Bronchial epithelial cell (primary cell): ENCODE results near the gene PIEZO1. TPM values are rescaled to one million over a fixed set of nuclear protein-coding genes. Genes with fewer than 3 reads are reported as not detected.
"Not testable (repeated sequence)": the region's sequence is repeated elsewhere in the genome, so short reads cannot be mapped to it uniquely, and the experiment has no call there.

ENCODE experiments used
- DNase-seq: peaks from one replicate; pipeline ENCODE4 v3.0.0-alpha.2; 2010; ENCODE audit warnings: low read depth
- FAIRE-seq: peaks from 2 replicates; lab custom pipeline; 2011; peaks lifted over from hg19 to GRCh38; lab: Jason Lieb, UNC
- H3K27me3 ChIP-seq: 2 replicates; pipeline ENCODE4 v1.5.1; 2011; ENCODE audit warnings: low read length; ENCODE audit not compliant: control insufficient read depth, insufficient read depth
- H3K36me3 ChIP-seq: 2 replicates; pipeline ENCODE4 v1.5.1; 2011; ENCODE audit warnings: low read length; ENCODE audit not compliant: control insufficient read depth, insufficient read depth
- H3K4me3 ChIP-seq: 2 replicates; pipeline ENCODE4 v1.5.1; 2011; ENCODE audit warnings: mild to moderate bottlenecking, low read depth, low read length, control low read depth
- CTCF ChIP-seq: IDR thresholded peaks from 2 replicates; pipeline ENCODE4 v1.5.1; 2011; ENCODE audit warnings: mild to moderate bottlenecking, moderate library complexity, low read length, control low read depth, inconsistent platforms; ENCODE audit not compliant: insufficient read depth, severe bottlenecking
- total RNA-seq: library from RNA; depleted of rRNA; stranded (reverse); fragments of >200 nt; gene quantifications from 2 replicates; pipeline ENCODE4 v1.2.1, GENCODE V29; 2014

The PIEZO1 gene
- total RNA-seq, 1 donor from 2014 or later, result 98.2 TPM

- H3K27me3 ChIP-seq, result no peaks in the 10 kb centered on the region
- H3K4me3 ChIP-seq, result no peak overlapping the region
- peaks cover 9% of the 10 kb centered on the region for H3K36me3 ChIP-seq
- DNase-seq, result no peak
- no peak for FAIRE-seq
- TF ChIP-seq CTCF, result no peak
Observed at GRCh38 chr16:88774544-88775393, 10.3 kb downstream of the PIEZO1 start.

- Histone ChIP-seq H3K36me3 (peaks cover 10% of the 10 kb centered on the region), H3K27me3 (no peaks in the 10 kb centered on the region), H3K4me3 (no peak overlapping the region)
- FAIRE-seq, result no peak
- peak; percentile 23 for DNase-seq
- TF ChIP-seq CTCF, result no peak
Observed at GRCh38 chr16:88773812-88774291, 11.2 kb downstream of the PIEZO1 start.

GRCh38 chr16:88772871-88773811 is 11.9 kb downstream of the PIEZO1 start:
- Histone ChIP-seq H3K4me3 (no peak overlapping the region), H3K36me3 (peaks cover 10% of the 10 kb centered on the region), H3K27me3 (no peaks in the 10 kb centered on the region)
- DNase-seq, result no peak
- FAIRE-seq, result no peak
- TF ChIP-seq CTCF, result no peak

- DNase-seq, FAIRE-seq, H3K4me3 ChIP-seq, H3K27me3 ChIP-seq, H3K36me3 ChIP-seq: not testable (repeated sequence)
Observed at GRCh38 chr16:88771781-88772180, 13.2 kb downstream of the PIEZO1 start.

GRCh38 chr16:88771294-88771772 is 13.7 kb downstream of the PIEZO1 start:
- H3K36me3 ChIP-seq, result peaks cover 3% of the 10 kb centered on the region
- no peak for TF ChIP-seq CTCF
- DNase-seq, result no peak
- H3K4me3 ChIP-seq, result peak overlapping the region; percentile 2
- no peaks in the 10 kb centered on the region for H3K27me3 ChIP-seq
- no peak for FAIRE-seq
